Fibroblast of pulmonary artery (primary cell): ENCODE data around the gene CHN1.
A peak's percentile ranks its signal among the peaks of the same experiment; 100 is the strongest.

Experiments used
- DNase-seq: peaks from one replicate; pipeline ENCODE4 v3.0.0-alpha.2; 2010; ENCODE audit warnings: low read depth
- H3K4me3 ChIP-seq: replicated peaks from 2 replicates; pipeline ENCODE4 v1.5.1; 2011; ENCODE audit warnings: low read depth, mild to moderate bottlenecking, control low read depth, low read length, moderate library complexity
- CTCF ChIP-seq: IDR thresholded peaks from 2 replicates; pipeline ENCODE4 v1.5.1; 2011; ENCODE audit warnings: mild to moderate bottlenecking, control low read depth, low read length, inconsistent platforms; ENCODE audit errors: missing control alignments

The CHN1 gene

GRCh38 chr2:175037941-175038340 is 32.8 kb upstream of the CHN1 start:
- TF ChIP-seq CTCF = no peak
- no peak overlapping the region for H3K4me3 ChIP-seq
- DNase-seq = no peak

GRCh38 chr2:175036582-175037018 is 31.4 kb upstream of the CHN1 start:
- peak; percentile 31 for TF ChIP-seq CTCF
- no peak overlapping the region for H3K4me3 ChIP-seq
- DNase-seq = peak; percentile 36

GRCh38 chr2:175035806-175036205 is 30.6 kb upstream of the CHN1 start:
- DNase-seq = no peak
- H3K4me3 ChIP-seq = no peak overlapping the region
- TF ChIP-seq CTCF = no peak

- DNase-seq = no peak
- TF ChIP-seq CTCF = no peak
Measured at GRCh38 chr2:175034716-175035115, 29.5 kb upstream of the CHN1 start.

GRCh38 chr2:175030380-175031271 is 25.4 kb upstream of the CHN1 start:
- H3K4me3 ChIP-seq = no peak overlapping the region
- peak; percentile 49 for TF ChIP-seq CTCF
- DNase-seq = peak; percentile 69

More at GRCh38 chr2:175034716-175035115, 29.5 kb upstream of the CHN1 start:
- no peak overlapping the region for H3K4me3 ChIP-seq

GRCh38 chr2:175027755-175028154 is 22.6 kb upstream of the CHN1 start:
- no peak for TF ChIP-seq CTCF
- DNase-seq = no peak
- no peak overlapping the region for H3K4me3 ChIP-seq
